Measurements from ENCODE around the gene ARHGEF26.

- TF ChIP-seq GATA3 (IDR thresholded peaks at IDR 0.05; ENCODE audit: low read depth, low read length) (no peak), GATA2 (IDR thresholded peaks at IDR 0.05; ENCODE audit: low read depth, low read length) (no peak)
Measured at GRCh38 chr3:154188846-154189245, 67.7 kb downstream of the ARHGEF26 start.

All from SH-SY5Y (cell line).